ENCODE data around the gene TTBK1.
A peak's percentile ranks its signal among the peaks of the same experiment; 100 is the strongest.

- TF ChIP-seq CTCF (IDR thresholded peaks at IDR 0.05 in 8 of 11, conservative IDR thresholded peaks at IDR 0.05 in 3 of 11) (peak in 2 of 11 experiments; percentile 8 to 24), POLR2A (IDR thresholded peaks at IDR 0.05) (no peak), POLR2AphosphoS5 (IDR thresholded peaks at IDR 0.05) (no peak)
These were observed 43.9 kb downstream of the TTBK1 start for GRCh38 chr6:43286980-43287716.
